Spleen (tissue), 13 donors: ENCODE results near the gene GCSH. TPM values are rescaled to one million over a fixed set of nuclear protein-coding genes. Genes with fewer than 3 reads are reported as not detected.

ENCODE experiments used
- DNase-seq: peaks from one replicate; pipeline ENCODE4 v3.0.0-alpha.2; 2020
- H3K27ac ChIP-seq, 8 donors: fragments of 200-600 bp; sonication (generic) in 7 of 8; 1 replicate in 4 of 8; 2 replicates in 4 of 8; pipeline versions ENCODE4 v1.5.0 to v1.8.0; 2016 to 2021; ENCODE audit warnings: inconsistent platforms in 4 of 8, mild to moderate bottlenecking in 4 of 8, moderate library complexity in 1 of 8
- H3K27me3 ChIP-seq, 7 donors: fragments of 200-600 bp; sonication (generic) in 6 of 7; replicated peaks in 1 of 7; 1 replicate in 4 of 7; 2 replicates in 3 of 7; pipeline versions ENCODE4 v1.5.0 to v1.8.0; 2016 to 2021; ENCODE audit warnings: inconsistent platforms in 3 of 7, mild to moderate bottlenecking in 1 of 7
- H3K36me3 ChIP-seq, 6 donors: fragments of 200-600 bp; sonication (generic) in 5 of 6; 1 replicate in 4 of 6; 2 replicates in 2 of 6; pipeline versions ENCODE4 v1.5.0 to v1.8.0; 2016 to 2021; ENCODE audit warnings: inconsistent platforms in 2 of 6
- H3K4me1 ChIP-seq, 6 donors: fragments of 200-600 bp; sonication (generic) in 5 of 6; 1 replicate in 3 of 6; 2 replicates in 3 of 6; pipeline versions ENCODE4 v1.5.0 to v1.8.0; 2016 to 2021; ENCODE audit warnings: inconsistent platforms in 3 of 6
- H3K4me3 ChIP-seq, 8 donors: fragments of 200-600 bp; sonication (generic) in 7 of 8; 1 replicate in 4 of 8; 2 replicates in 4 of 8; pipeline versions ENCODE4 v1.5.0 to v1.8.0; 2016 to 2021; ENCODE audit warnings: inconsistent platforms in 4 of 8, mild to moderate bottlenecking in 4 of 8, moderate library complexity in 2 of 8
- H3K9me3 ChIP-seq, 8 donors: fragments of 200-600 bp; sonication (generic) in 7 of 8; 1 replicate in 4 of 8; 2 replicates in 4 of 8; pipeline versions ENCODE4 v1.5.0 to v1.8.0; 2016 to 2021; ENCODE audit warnings: inconsistent platforms in 4 of 8
- POLR2A ChIP-seq, 3 donors: fragments of 450-650 bp; IDR thresholded peaks; one replicate each; pipeline ENCODE4 v1.5.1; 2017; ENCODE audit warnings: antibody characterized with exemption in 3 of 3, mild to moderate bottlenecking in 1 of 3
- POLR2AphosphoS5 ChIP-seq, 3 donors: sonication (generic); formaldehyde crosslinking; IDR thresholded peaks; one replicate each; pipeline ENCODE4 v1.5.1; 2017; ENCODE audit warnings: antibody characterized with exemption in 3 of 3
- WGBS, 5 donors: extraction: QIAGEN DNeasy Blood & Tissue Kit in 3 of 5; methylation state at CpG; one replicate each; pipeline versions ENCODE4 v1.1.5 to v1.1.7; 2013 to 2018; 5-methylcytosine and 5-hydroxymethylcytosine counted together
- intact Hi-C: fragments of 100-400 bp; cut with DNase I; formaldehyde crosslinking; loops from one replicate; pipeline ENCODE4 v1.15.0; 2023; ENCODE audit warnings: low total_unique reads
- long read RNA-seq, 2 donors: transcript quantifications; one replicate each; lab custom pipeline, GENCODE V29; 2026
- polyA plus RNA-seq, 3 donors: library from polyadenylated mRNA; stranded (reverse); fragments of 200-250 nt; gene quantifications; one replicate each; pipeline ENCODE4 v1.2.1, GENCODE V29; 2013
- total RNA-seq, 7 donors: library from RNA; depleted of rRNA in 3 of 7; stranded (reverse); fragments of >200 nt in 3 of 7; fragmentation: NEBNext Ultra II Directional in 4 of 7; extraction: Animal tissue kit (Norgen Biotek cat#: 25700) in 4 of 7; gene quantifications; one replicate each; pipeline versions ENCODE4 v1.1.0 to v1.2.1, GENCODE V29; 2016 to 2021
- TF ChIP-seq, protein P1 (sequence below), 11 experiments: fragments of 200-600 bp in 7 of 11; fragments of 450-650 bp in 4 of 11; sonication (generic) in 4 of 11; IDR thresholded peaks in 8 of 11; conservative IDR thresholded peaks in 3 of 11; 1 replicate in 7 of 11; 2 replicates in 4 of 11; pipeline versions ENCODE4 v1.4.0 to v1.8.0; 2016 to 2021; ENCODE audit warnings: antibody characterized with exemption in 11 of 11, inconsistent platforms in 4 of 11, mild to moderate bottlenecking in 1 of 11
- donor health status: healthy with polysubstance abuse.
- donor health status: DM: no; HTN: no; CAD: no; lungs with moderate emphysema.
- donor health status: DM: no; HTN: no; CAD: no.
- donor health status: Bipolar disorder and iron deficiency.
- donor health status: healthy.
- donor health status: DM: no; HTN: no; CAD: no.
- donor health status: DM: yes; HTN: yes; CAD: no.

Gene GCSH
- 10 to 100 TPM in 1 of 7 donors, 1 to 10 TPM in 6; 7.3 to 12.9 (median 7.6) TPM for total RNA-seq
- polyA plus RNA-seq = 10 to 100 TPM in 1 of 3 donors, 1 to 10 TPM in 2; 8.3 to 14.8 (median 10.0) TPM
- long read RNA-seq, donor 1, transcript GCSH-201 (5 exons, 1,597 nt) = major isoform, 7 of 10 reads
- long read RNA-seq, donor 1, partial matches to known transcripts = 0 of 10 reads
- long read RNA-seq, donor 1, other reads (novel, unspliced or antisense) = 0 of 10 reads
- long read RNA-seq, donor 2, transcript GCSH-201 (5 exons, 1,597 nt) = major isoform, 7 of 9 reads
- long read RNA-seq, donor 2, partial matches to known transcripts = 0 of 9 reads
- long read RNA-seq, donor 2, other reads (novel, unspliced or antisense) = 0 of 9 reads

DNA sequence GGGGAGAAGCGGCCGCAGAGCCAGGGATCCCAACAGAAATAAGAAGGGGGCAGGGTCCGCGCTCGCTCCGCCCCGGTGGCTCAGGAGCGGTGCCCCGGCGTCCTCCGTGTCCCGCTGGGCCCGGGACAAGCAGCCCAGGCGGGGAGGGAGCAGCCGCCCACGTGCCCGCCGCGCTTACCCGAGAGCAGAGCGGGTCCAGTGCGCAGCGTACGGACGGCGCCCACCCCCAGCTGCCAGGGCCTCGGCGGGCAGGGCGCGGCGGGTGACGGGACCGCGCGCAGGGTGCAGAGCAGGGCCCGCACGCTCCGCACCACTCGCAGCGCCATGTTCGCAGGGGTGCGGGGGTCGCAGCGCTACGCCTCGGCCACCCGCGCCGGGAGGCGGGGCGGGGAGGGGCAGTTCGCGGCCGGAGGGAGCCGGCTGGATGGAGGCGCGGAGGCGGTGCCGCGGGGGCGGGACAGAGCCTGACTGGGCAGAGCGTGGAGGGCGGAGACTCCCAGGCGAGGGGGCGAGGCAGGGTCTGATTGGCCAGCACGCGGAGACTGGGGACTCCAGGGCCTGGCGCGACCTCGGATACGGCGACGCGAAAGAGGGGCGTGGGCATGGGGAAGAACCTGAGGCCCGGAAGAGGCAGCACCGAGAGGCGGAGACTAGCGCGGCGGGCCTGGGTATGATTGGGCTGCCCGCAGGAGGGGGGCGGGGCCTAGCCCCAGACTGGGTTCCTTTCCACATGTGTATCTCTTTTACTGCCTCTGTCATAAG is at the start of gene GCSH:
GCSH (minus strand) TSS at position 443 of the 762 bp plus-strand sequence; CDS start at position 326, 117 bp downstream.
- no peaks in the 10 kb centered on the region for H3K9me3 ChIP-seq
- no peaks in the 10 kb centered on the region for H3K27me3 ChIP-seq
- WGBS, 5 donors = 0 to 4% (median 1%) methylated on average over 41 to 80 of the region's 83 CpGs
- TF ChIP-seq POLR2AphosphoS5 (IDR thresholded peaks at IDR 0.05) (peak; percentile 34 to 81 (median 78)), POLR2A (IDR thresholded peaks at IDR 0.05) (no peak)
- TF ChIP-seq, protein P1, sequence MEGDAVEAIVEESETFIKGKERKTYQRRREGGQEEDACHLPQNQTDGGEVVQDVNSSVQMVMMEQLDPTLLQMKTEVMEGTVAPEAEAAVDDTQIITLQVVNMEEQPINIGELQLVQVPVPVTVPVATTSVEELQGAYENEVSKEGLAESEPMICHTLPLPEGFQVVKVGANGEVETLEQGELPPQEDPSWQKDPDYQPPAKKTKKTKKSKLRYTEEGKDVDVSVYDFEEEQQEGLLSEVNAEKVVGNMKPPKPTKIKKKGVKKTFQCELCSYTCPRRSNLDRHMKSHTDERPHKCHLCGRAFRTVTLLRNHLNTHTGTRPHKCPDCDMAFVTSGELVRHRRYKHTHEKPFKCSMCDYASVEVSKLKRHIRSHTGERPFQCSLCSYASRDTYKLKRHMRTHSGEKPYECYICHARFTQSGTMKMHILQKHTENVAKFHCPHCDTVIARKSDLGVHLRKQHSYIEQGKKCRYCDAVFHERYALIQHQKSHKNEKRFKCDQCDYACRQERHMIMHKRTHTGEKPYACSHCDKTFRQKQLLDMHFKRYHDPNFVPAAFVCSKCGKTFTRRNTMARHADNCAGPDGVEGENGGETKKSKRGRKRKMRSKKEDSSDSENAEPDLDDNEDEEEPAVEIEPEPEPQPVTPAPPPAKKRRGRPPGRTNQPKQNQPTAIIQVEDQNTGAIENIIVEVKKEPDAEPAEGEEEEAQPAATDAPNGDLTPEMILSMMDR (IDR thresholded peaks at IDR 0.05 in 8 of 11, conservative IDR thresholded peaks at IDR 0.05 in 3 of 11) = peak in 2 of 11 experiments; percentile 23 to 46
- peaks cover 0 to 26% (median 4%) of the 10 kb centered on the region in 6 donors for H3K4me1 ChIP-seq
- intact Hi-C loops = no loop called here
- no peaks in the 10 kb centered on the region for H3K36me3 ChIP-seq
- peak within 1 kb of the TSS in 7 of 8 donors; percentile 51 to 83 (median 76) for H3K27ac ChIP-seq
- H3K4me3 ChIP-seq = peak within 1 kb of the TSS; percentile 77 to 99 (median 90)
- DNase-seq = peak; percentile 100

DNA sequence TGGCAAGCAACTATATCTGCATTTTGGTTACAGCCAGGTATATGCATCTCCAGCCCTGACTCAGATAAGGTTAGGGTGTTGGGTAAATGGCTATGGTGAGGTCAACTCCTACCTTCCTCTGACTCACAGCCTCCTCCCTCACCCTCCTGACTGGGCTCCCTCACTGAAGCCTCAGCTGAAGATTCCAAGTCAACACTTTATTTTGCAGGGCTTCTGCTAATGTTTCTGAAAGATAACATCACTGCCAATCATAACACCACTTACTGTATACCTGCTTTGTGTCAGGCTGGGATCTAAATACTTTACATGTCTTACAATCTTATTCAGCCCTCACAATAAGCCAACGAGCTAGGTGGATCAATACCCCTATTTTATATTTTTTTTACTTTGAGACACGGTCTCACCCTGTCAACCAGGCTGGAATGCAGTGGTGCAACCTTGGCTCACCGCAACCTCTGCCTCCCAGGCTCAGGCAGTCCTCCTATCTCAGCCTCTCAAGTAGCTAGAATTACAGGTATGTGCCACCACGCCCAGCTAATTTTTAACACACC is 47.8 kb upstream of the GCSH start:
- 69 to 80% (median 70%) methylated on average over 4 of the region's 4 CpGs for WGBS, 5 donors
- Histone ChIP-seq H3K27me3 (peaks cover 0 to 51% (median 0%) of the 10 kb centered on the region in 7 donors), H3K36me3 (no peaks in the 10 kb centered on the region), H3K9me3 (no peaks in the 10 kb centered on the region), H3K4me1 (no peaks in the 10 kb centered on the region), H3K4me3 (no peak overlapping the region), H3K27ac (no peak overlapping the region)
- TF ChIP-seq POLR2AphosphoS5 (IDR thresholded peaks at IDR 0.05) (no peak), POLR2A (IDR thresholded peaks at IDR 0.05) (no peak)
- TF ChIP-seq, protein P1 (IDR thresholded peaks at IDR 0.05 in 8 of 11, conservative IDR thresholded peaks at IDR 0.05 in 3 of 11) = no peak
- DNase-seq = no peak
- intact Hi-C loops = no loop called here

DNA sequence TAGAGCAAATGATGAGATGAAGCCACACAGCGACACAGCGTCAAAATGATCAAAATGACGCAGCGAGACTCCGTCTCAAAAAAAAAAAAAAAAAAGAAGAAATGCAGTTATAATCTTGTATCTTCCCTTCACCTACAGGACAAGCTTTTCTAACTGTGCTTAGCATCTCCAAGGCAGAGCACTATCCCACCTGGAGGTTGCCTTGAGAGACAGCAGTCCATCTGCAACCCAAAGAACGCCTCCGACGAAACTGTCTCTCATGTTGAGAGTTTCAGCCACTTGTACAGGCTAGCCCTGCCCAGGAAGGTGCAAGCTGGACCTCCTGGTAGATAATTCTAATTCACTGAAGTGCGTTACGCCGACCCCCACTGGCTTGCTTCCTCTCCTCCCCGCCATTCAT is 46.7 kb upstream of the GCSH start:
- 75 to 84% (median 80%) methylated on average over 12 of the region's 12 CpGs for WGBS, 5 donors
- Histone ChIP-seq H3K4me3 (no peak overlapping the region), H3K36me3 (no peaks in the 10 kb centered on the region), H3K27ac (no peak overlapping the region), H3K27me3 (peaks cover 0 to 46% (median 0%) of the 10 kb centered on the region in 7 donors), H3K4me1 (no peaks in the 10 kb centered on the region), H3K9me3 (no peaks in the 10 kb centered on the region)
- intact Hi-C loops = no loop called here
- DNase-seq = no peak
- TF ChIP-seq POLR2AphosphoS5 (IDR thresholded peaks at IDR 0.05) = no peak

DNA sequence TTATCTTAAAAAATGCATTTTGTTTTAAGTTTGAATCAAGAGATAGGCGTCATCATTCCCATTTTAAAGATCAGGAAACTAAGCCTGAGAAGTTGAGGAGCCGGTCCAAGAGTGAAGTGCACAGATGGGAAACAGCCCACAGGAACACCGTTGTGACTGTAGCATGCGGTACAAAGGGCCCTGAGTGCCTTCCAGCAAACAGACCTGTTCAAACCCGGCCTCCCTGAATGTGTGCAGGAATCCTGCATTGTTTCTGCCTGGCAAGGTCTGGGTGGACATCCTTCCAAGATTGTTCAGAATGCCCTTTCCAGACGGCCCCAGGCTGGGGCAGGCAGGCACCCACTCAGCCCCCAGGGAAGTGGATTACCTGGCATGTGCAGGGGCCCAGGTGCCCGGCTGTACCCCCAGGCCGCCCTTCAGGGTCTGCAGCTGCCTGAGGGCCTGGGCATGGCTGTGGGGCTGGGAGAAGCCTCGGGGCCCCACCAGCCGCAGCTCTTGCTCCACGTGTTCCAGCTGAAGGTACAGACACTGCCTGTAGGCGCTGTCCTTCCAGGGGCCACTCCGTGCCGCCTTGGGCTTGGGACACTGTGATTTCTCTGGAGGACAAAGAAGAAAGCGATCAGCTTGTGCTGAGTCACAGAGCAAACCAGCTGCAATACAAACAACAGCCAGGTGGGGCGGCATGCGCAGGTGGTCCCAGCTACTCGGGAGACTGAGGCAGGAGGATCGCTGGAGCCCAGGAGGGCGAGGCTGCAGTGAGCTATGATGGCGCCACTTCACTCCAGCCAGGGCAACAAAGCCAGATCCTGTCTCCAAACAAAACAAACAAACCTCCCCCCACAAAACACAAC is 45.0 kb upstream of the GCSH start:
- Histone ChIP-seq H3K9me3 (no peaks in the 10 kb centered on the region), H3K4me3 (no peak overlapping the region), H3K27me3 (peaks cover 0 to 35% (median 0%) of the 10 kb centered on the region in 7 donors), H3K4me1 (no peaks in the 10 kb centered on the region), H3K36me3 (no peaks in the 10 kb centered on the region), H3K27ac (no peak overlapping the region)
- 78 to 84% (median 84%) methylated on average over 18 to 21 of the region's 21 CpGs for WGBS, 5 donors
- TF ChIP-seq POLR2A (IDR thresholded peaks at IDR 0.05) = no peak
- TF ChIP-seq, protein P1 (IDR thresholded peaks at IDR 0.05 in 8 of 11, conservative IDR thresholded peaks at IDR 0.05 in 3 of 11) = peak in 1 of 11 experiments; percentile 17
- intact Hi-C loops = no loop called here
- DNase-seq = no peak
